Diencephalon (tissue), 1 donor: ENCODE results near the gene SLC22A5. TPM values are rescaled to one million over a fixed set of nuclear protein-coding genes. Genes with fewer than 3 reads are reported as not detected.

Experiments used
- small RNA-seq: library from RNA; depleted of rRNA; stranded (forward); fragments of <200 nt; gene quantifications from one replicate; pipeline ENCODE3, GENCODE V24; 2014
- total RNA-seq: library from RNA; depleted of rRNA; stranded (reverse); fragments of >200 nt; gene quantifications from one replicate; pipeline ENCODE4 v1.2.3, GENCODE V29; 2014

Gene SLC22A5
- 8.8 TPM for total RNA-seq

DNA sequence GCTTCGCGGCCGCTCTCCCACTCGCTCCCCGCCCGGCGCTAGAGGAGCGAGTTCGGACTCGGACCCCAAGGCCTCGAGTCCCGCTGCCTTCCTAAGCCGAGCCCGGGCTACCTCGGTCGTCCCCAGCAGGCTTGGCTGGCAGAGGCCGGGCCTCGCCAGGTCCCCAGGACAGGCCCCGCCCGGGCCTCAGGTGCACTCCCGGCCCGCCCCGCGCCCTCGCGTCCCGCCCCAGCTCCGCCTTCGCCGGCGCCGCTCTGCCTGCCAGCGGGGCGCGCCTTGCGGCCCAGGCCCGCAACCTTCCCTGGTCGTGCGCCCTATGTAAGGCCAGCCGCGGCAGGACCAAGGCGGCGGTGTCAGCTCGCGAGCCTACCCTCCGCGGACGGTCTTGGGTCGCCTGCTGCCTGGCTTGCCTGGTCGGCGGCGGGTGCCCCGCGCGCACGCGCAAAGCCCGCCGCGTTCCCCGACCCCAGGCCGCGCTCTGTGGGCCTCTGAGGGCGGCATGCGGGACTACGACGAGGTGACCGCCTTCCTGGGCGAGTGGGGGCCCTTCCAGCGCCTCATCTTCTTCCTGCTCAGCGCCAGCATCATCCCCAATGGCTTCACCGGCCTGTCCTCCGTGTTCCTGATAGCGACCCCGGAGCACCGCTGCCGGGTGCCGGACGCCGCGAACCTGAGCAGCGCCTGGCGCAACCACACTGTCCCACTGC, at the start of gene SLC22A5:
TSS of gene SLC22A5 (plus strand) at position 237 of the 707 bp plus-strand sequence. CDS start at position 500, 263 bp downstream.

Small RNAs within 50 kb of the gene (small RNA-seq; reads per million reads assigned to genes)
- gene MIR3936 = 0.26 reads per million, percentile 9 among the genes with 10 or more reads in this experiment

Other genes with a start within 250 kb of the SLC22A5 start
- 14.5 TPM for gene P4HA2, start 141.9 kb upstream of the SLC22A5 start, total RNA-seq
- 6.2 TPM for gene PDLIM4, start 112.0 kb upstream of the SLC22A5 start, total RNA-seq
- gene SLC22A4, start 75.3 kb upstream of the SLC22A5 start, total RNA-seq = 2.5 TPM
- gene IRF1, start 121.1 kb downstream of the SLC22A5 start, total RNA-seq = 3.2 TPM
- not detected for gene IL5, start 173.8 kb downstream of the SLC22A5 start, total RNA-seq
- gene RAD50, start 187.3 kb downstream of the SLC22A5 start, total RNA-seq = 30.4 TPM